Renal cortex interstitium (tissue), 11 donors: ENCODE measurements around the gene SPDYE16. TPM values are rescaled to one million over a fixed set of nuclear protein-coding genes. Genes with fewer than 3 reads are reported as not detected.
"Not testable (repeated sequence)": the region's sequence is repeated elsewhere in the genome, so short reads cannot be mapped to it uniquely, and the experiment has no call there.

Experiments
- DNase-seq, 11 donors: peaks; one replicate each; pipeline ENCODE4 v3.0.0-alpha.2; 2013; ENCODE audit warnings: low read depth in 9 of 11, low spot score in 4 of 11; ENCODE audit errors: extremely low read depth in 1 of 11
- polyA plus RNA-seq, 3 donors: library from polyadenylated mRNA; unstranded; fragments of 120-200 nt; gene quantifications; one replicate each; pipeline ENCODE4 v1.2.1, GENCODE V29; 2013; ENCODE audit not compliant: insufficient read length in 3 of 3

The SPDYE16 gene
- polyA plus RNA-seq, 3 donors, result 1.6 to 4.0 (median 2.0) TPM

DNA sequence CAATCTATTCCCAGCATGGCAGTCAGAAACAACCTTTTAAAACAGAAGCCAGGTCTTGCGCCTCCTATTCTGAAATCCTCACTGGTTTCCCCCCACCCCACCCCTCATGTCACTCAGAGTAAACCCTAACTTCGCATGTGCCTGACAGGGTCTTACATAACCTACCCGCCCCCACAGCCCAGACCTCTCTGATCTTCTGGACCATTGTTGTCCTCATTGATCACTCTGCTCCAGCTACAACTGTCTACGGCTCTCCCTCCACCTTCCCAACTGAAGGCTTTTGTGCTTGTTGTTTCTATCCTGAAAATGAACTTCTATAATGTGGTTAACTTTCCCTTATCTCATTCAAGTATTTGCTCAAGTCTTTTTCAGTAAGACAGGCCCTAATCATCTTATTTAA lies 17.1 kb upstream of the SPDYE16 start:
- not testable (repeated sequence) for DNase-seq

DNA sequence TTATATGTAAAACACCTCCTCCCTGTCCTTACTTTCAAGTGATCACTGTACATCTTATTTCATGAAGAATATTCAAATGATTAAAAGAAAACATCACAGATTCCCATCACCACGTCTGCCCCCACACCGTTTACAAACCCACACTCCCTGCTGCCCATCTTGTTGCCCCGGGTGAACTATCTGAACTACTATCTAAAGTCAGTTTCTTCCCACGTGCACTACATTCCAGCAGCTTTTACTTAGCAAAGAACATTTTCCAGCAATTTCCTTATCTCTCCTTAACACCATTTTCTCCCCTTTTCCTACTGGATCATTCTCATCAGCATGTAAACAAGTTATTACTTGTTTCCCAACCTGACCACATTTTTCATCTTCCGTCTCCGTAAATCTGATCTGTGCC lies 16.6 kb upstream of the SPDYE16 start:
- not testable (repeated sequence) for DNase-seq

DNA sequence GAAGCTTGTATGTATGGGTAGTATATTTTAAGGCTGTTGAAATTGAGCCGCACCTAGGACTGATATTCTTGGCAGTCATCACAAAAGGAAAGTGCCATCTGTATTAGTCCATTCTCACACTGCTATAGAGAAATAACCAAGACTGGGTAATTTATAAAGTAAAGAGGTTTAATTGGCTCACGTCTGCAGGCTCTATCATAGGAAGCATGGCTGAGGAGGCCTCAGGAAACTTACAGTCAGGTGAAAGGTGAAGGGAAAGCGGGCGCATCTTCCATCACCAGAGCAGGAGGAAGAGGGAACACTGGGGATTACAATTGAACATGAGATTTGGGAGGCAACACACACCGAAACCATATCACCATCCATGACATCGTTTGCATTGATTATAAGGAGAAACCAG lies 8.9 kb upstream of the SPDYE16 start:
- DNase-seq, result not testable (repeated sequence)

DNA sequence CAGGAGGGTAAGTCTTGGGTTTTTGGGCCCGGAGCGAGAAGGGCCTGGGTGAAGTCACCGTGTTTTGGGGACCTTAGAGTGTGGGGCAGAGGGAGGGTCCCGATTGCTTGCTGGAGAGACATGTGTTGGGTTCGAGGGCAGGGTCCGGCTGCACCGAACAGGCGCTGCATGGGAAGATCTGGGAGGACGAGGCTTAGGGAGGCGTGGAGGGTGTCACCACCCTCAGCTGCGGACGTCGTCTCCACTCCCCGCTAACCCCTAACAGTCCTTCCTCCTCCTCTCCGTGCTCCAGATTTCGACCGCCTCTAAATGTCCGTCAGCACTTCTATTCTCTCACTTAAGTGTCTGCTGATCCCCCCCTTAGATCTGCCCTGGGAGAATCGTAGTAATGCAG lies 6.8 kb upstream of the SPDYE16 start:
- DNase-seq, result peak in 1 of 11 donors; percentile 0

DNA sequence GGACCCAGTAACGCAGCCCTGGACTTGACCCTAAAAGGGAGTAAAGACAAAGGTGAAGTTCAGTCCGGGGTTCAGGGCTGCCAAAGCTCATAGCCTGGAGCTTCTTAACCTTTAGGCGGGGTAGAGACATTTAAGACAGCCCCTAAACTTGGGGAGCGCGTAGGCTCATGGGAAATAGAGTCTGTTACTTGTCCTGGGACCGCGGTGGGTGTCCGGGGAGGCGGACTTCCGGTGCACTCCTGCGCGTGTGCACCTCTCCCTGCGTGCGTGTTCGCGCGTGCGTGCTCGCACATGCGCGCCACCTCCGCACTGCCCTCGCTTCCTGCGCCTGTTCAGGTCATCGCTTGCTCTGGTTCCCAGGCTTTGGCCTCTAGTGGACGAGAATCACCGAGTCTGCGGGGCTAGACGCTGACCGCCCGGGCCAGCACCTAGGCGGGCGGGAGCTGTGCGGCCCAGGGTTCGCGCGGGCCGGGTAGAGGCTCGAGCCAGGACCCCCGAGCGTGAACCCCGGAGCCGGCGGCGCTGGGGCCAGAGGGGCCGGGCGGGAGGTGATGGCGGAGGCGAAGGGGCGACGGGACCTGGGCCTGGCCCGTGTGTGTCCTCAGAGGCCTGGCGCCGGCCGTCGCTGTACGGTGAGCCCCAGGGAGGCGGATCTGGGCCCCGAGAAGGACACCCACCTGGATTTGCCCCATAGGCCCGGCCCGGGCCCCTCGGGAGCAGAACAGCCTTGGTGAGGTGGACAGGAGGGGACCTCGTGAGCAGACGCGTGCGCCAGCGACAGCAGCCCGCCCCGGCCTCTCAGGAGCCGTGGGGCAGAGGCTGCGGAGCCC lies 6.1 kb upstream of the SPDYE16 start:
- DNase-seq, result peak; percentile 43 to 88 (median 77)

DNA sequence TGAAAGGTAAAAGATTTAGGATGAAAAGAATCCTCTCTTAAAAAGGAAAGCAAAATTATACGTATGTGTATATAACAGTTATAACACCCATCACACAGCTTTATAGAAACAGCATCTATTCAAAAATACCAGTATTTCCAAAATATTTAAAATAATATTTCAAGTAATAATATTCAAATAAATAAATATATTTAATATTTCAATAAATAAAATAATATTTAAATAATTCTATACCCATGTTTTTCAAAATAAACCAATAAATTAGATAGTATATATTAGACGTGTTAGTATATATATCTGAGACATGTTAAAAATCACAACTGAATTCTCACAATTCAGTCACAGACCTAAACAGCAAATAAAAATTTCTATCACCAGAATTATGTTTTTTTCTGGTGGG lies 11.5 kb downstream of the SPDYE16 start:
- not testable (repeated sequence) for DNase-seq

DNA sequence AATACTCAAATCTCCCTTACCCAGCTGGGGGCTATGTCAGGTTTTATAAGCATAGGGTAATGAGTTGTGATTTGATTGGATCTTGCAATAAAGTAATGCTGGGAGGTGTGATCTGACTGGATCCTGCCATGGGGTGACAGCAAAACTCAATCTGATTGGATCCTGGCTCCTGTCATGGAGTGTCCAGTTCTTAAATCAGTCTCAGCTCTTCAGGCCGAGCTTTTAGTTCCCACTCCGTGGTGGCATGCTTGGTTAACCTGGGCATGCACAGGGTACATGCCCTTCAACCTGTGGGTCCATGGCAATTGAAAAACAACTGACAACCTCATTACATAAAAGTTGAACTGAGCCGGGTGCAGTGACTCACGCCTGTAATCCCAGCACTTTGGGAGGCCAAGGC lies 16.9 kb downstream of the SPDYE16 start:
- DNase-seq, result not testable (repeated sequence)

DNA sequence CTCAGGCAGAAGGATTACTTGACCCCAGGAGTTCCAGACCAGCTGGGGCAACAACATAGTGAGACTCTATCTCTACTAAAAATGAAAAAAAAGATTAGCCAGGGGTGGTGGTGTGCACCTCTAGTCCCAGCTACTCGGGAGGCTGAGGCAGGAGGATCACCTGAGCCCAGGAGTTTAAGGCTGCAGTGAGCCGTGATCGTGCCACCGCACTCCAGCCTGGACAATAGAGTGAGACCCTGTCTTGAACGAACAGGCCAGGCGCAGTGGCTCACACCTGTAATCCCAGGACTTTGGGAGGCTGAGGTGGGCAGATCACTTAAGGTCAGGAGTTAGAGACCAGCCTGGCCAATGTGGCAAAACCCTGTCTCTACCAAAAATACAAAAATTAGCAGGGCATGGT lies 26.2 kb downstream of the SPDYE16 start:
- not testable (repeated sequence) for DNase-seq

DNA sequence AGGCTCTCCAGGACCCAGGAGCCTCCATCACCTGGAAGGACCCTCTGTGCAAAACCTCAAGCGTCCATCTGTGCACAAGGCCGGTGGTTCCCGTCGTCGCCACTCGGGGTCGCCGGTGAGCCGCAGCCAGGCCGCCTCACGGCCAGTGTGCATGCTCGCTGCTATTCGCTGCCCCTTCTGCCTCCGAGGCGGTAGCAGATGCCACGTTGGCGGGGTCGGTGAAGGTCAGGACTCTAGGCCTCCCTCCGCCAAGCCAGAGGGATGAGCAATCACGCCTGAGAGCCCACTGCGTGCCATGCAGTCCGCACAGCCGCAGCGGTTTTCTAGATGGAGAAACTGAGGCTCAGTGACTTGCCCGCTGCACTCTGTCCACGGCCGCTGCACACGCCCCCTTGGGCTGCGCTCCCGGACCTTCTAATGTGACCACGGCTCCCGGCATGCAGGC lies 27.1 kb downstream of the SPDYE16 start:
- DNase-seq, result peak in 1 of 11 donors; percentile 29

DNA sequence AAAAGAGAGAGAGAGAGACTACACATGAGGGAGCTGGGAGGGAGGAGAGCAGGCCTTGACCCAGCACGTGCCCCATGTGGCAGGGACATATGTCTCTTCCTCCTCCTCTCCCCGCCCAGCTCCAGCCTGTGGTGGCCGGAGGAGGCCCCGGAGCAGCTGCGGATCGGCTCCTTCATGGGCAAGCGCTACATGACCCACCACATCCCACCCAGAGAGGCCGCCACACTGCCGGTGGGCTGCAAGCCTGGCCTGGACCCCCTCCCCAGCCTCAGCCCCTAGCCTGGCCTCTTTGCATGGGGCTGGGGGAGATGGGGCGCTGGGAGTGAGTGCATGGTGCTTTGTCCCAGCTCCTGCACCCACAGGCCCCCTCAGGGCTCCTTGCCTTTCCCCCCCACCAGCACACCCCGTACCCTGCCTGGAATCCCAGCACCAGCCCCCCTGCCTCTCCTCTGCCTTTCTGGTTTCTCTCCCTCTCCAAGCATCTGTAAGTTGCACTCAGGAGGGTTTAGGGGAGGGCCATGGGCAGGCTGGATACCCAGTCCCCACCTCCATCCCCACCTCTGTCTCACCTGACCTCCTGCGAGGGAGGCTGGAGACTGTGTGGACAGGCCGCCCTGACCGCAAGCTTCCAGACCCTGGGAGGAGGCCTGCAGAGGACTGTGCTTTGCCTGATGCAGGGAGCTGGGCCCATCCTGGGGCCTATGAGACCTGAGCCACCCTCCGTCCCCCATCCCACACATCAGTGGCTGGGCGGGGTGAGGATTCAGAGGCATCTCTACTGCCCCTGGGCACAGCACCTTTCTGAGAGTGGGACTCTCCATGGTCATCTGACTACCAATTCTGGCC lies 27.9 kb downstream of the SPDYE16 start:
- DNase-seq, result no peak

DNA sequence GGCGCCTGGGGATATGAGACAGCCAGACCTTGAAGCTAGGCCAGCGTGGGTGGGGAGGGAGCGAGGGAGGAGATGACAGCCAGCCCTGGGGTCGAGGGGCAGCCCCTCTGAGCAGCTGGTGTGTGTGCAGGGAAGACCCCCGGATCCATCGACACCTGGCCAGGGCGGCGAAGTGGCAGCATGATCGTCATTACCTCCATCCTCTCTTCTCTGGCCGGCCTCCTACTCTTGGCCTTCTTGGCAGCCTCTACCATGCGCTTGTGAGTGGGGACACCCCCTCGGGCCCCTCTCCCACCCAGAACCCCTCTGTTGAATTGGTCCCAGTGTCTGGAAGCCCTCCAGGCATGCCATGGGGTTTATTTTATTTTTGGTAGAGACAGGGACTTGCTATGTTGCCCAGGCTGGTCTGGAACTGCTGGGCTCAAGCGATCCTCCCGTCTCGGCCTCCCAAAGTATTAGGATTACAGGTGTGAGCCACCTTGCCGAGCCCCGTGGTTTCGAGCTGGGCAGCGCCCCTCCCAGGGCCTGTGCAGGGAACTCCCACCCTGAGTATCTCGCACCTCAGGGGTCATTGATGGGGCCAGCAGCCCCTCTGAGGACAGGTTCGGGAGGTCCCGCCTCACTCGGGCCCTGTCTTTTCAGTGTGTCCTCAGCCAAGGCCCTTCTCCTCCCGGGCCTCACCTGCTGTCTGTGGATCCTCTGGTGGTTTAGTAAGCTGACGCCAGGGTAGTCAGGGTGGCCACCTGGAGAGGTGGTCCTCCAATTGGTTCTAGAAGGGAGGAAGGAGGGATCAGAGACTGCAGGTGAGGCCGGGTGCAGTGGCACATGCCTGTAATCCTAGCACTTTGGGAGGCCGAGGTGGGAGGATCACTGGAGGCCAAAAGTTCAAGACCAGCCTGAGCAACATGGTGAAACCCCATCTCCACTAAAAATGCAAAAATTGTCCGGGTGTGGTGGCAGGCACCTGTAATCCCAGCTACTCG lies 29.0 kb downstream of the SPDYE16 start:
- no peak for DNase-seq

DNA sequence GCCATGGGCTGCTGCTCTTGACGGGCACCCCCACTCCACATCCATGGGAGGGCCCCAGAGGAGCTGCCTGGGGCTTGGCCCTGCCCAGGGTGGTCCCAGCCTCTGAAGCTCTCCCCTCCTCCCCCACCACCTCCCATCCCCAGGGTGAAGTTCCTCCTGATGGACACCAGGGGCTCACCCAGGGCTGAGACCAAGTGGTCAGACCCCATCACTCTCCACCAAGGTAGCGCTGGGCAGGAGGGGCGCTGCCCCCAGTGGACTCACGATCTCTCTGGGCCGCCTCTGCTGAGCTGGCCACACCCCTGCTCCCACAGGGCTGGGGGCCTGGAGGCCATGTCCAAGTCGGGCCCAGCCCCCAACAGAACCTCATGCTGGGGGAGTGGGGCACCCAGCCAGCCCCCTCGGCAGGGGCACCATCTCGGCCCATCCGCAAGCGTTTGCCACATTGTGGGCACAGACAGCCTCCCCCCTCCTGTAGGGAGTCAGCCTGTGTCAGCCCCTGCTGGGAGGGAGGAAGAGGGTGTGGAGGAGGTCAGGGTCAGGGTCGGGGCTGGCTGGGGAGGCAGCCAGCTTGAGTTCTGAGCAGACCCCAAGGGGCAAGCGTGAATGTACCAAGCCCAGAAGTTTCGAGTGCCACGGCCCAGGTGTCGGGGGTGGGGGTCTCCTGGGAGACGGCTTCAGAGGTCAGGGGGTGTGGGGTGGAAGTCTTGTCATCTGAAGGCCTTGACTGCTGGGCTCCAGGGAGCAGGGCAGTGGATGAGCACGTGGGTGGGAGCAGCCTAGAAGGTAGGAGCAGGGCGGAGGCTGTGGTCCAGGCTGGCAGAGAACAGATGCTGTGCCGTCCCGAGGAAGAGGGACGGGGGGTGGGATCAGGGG lies 29.9 kb downstream of the SPDYE16 start:
- no peak for DNase-seq

DNA sequence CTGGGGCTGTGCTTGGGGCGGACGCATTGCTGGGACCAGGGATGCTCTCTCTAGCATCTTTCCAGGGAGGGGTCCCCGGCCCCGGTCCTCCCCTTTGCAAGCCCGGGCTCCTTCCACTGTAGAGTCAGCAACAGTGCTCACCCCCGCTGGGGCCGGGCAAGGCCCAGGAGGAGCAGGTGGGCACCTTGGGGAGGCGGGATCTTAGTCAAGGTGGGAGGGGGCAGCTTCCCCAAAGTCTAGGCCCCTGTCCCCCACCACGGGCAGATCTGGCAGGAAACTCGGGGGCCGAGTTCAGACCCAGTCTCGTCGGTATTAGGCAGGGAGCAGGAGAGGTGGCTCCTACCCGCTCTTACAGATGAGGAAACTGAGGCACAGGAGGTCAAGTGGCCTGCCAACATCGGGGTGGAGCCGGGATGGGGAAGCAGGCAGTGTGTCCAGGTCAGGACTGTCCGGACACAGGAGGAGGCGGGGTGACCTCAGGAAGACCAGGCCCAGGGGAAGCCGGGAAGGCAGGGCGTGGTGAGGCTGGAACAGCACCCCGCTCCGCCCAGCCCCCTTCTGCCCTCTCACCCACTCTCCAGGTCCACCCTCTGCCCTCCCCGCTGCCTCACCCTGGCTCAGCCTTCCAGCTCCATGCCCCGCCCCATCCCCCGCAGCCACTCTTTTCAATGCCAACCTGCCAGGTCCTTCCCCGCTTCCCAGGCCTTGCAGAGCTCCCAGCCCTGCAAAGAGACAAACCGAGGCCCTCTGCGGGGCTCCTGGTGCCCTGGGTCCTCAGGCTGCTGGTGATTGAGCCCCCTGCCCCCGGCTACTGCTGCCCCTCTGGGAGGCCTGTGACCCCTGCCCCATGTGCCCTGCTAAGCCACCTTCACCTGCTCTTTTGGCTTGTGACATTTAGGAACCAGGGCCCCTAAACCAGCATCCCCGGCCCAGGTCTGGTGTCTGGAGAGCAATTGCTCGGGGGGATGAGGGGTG lies 30.9 kb downstream of the SPDYE16 start:
- not testable (repeated sequence) for DNase-seq

DNA sequence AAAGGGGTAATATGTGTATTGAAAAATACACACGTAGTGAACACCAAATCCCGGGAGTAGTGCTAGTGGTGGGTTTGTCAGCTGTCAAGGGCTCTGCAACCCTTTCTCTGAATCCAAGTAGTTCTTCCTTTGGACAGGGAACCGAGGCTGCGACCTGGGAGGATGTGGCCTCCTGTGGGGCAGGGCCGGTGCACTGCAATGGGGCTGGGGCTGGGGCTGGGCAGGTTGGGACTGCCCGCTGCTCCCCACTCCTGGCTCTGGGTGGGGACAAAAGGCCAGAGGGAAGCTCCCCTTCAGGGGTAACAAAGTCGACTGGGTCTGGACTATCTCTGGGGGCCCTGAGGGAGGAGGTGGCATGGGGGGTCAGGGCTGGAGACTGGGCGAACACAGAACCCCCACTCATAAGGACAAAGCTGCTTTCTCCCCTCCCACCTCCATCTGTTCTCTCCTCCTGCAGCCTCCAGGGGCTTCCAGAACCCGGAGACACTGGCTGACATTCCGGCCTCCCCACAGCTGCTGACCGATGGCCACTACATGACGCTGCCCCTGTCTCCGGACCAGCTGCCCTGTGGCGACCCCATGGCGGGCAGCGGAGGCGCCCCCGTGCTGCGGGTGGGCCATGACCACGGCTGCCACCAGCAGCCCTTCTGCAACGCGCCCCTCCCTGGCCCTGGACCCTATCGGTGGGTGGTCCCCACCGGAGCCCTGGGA lies 31.7 kb downstream of the SPDYE16 start:
- not testable (repeated sequence) for DNase-seq

DNA sequence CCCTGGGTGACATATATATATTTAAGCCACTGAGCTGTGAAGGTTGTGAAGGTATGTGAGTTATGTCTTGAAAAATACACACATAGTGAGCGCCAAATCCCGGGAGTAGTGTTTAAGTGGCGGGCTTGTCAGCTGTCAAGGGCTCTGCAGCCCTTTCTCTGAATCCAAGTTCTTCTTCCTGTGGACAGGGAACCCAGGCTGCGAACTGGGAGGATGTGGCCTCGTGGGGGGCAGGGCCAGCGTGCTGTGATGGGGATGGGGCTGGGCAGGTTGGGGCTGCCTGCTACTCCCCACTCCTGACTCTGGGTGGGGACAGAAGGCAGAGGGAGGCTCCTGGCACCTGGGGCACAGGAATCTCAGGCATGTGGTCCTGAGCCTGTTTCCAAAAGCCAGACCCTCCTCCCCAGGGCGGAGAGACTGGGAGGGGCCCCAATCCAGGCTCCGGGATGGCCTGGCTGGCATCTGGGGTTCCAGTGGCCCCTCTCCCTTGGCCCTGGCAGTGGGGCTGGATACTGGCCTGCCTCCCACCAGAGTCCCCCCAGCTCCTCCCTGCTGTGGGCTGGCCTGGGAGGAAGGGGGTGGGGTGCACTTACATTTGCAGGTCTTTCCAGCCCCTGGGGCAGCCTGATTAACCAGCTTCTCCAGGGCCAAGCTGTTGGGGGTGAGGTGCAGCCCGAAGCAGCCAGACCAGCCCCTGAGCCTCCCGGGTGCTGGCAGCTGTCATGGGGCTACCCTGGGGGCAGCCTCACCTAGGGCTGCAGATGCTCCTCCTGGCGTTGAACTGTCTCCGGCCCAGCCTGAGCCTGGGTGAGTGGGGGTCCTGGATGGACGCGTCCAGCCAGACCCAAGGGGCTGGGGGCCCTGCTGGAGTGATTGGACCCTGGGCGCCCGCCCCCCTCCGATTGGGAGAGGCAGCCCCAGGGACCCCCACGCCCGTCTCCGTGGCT lies 32.9 kb downstream of the SPDYE16 start, which contains the start of gene UPK3B:
Gene UPK3B, plus strand, starts transcription at position 622 of the 947 bp plus-strand sequence. Its CDS starts 101 bp downstream, at position 723.
- DNase-seq, result no peak
